Gastrocnemius medialis (tissue), 4 donors: ENCODE data around the gene UAP1L1. TPM values are rescaled to one million over a fixed set of nuclear protein-coding genes. Genes with fewer than 3 reads are reported as not detected.
"Not testable (repeated sequence)": the region's sequence is repeated elsewhere in the genome, so short reads cannot be mapped to it uniquely, and the experiment has no call there.

ENCODE experiments used
- ATAC-seq, 2 donors: fragments of 150-250 bp; one replicate each; pipeline ENCODE4 v1.9.1; 2016
- DNase-seq, 2 donors: peaks; one replicate each; pipeline ENCODE4 v3.0.0-alpha.2; 2019
- H3K27ac ChIP-seq, 4 donors: fragments of 200-600 bp; sonication (generic); 1 replicate in 1 of 4; 2 replicates in 3 of 4; pipeline ENCODE4 v1.5.1; 2016 to 2018; ENCODE audit warnings: mild to moderate bottlenecking in 2 of 4, moderate library complexity in 1 of 4
- H3K27me3 ChIP-seq, 3 donors: fragments of 200-600 bp; sonication (generic) in 2 of 3; 1 replicate in 1 of 3; 2 replicates in 2 of 3; pipeline versions ENCODE4 v1.5.1 to v1.6.0; 2016 to 2019; ENCODE audit warnings: mild to moderate bottlenecking in 1 of 3, moderate library complexity in 1 of 3
- H3K36me3 ChIP-seq, 2 donors: fragments of 200-600 bp; sonication (generic) in 1 of 2; one replicate each; pipeline ENCODE4 v1.5.1; 2017 to 2018
- H3K4me1 ChIP-seq, 2 donors: fragments of 200-600 bp; sonication (generic) in 1 of 2; one replicate each; pipeline ENCODE4 v1.5.1; 2016 to 2017; ENCODE audit warnings: mild to moderate bottlenecking in 2 of 2
- H3K4me3 ChIP-seq, 4 donors: fragments of 200-600 bp; sonication (generic) in 3 of 4; 1 replicate in 1 of 4; 2 replicates in 3 of 4; pipeline ENCODE4 v1.5.1; 2016 to 2019; ENCODE audit warnings: mild to moderate bottlenecking in 2 of 4
- H3K9me3 ChIP-seq, 3 donors: fragments of 200-600 bp; sonication (generic) in 2 of 3; 1 replicate in 1 of 3; 2 replicates in 2 of 3; pipeline ENCODE4 v1.5.1; 2016 to 2019
- POLR2A ChIP-seq, 2 donors: fragments of 450-650 bp; IDR thresholded peaks; one replicate each; pipeline ENCODE4 v1.6.1; 2017; ENCODE audit warnings: antibody characterized with exemption in 2 of 2, mild to moderate bottlenecking in 2 of 2, moderate library complexity in 2 of 2
- in situ Hi-C, 4 donors: fragments of 200-750 bp; cut with MboI; loops; one replicate each; pipeline versions ENCODE4 v1.15.0 to v1.8.0; 2017; ENCODE audit warnings: low sequenced_read_pairs in 4 of 4
- intact Hi-C: fragments of 100-400 bp; cut with DNase I; formaldehyde crosslinking; loops from one replicate; pipeline ENCODE4 v1.15.1; 2023; ENCODE audit warnings: low total_unique reads
- total RNA-seq, 4 donors: library from RNA; depleted of rRNA; stranded (reverse); fragments of >200 nt; gene quantifications; one replicate each; pipeline versions ENCODE4 v1.1.0 to v1.2.3, GENCODE V29; 2016
- TF ChIP-seq, protein P1 (sequence below), 5 experiments: fragments of 450-650 bp in 3 of 5; fragments of 200-600 bp in 2 of 5; sonication (generic) in 2 of 5; IDR thresholded peaks in 4 of 5; conservative IDR thresholded peaks in 1 of 5; 1 replicate in 4 of 5; 2 replicates in 1 of 5; pipeline ENCODE4 v1.5.1; 2016 to 2019; ENCODE audit warnings: antibody characterized with exemption in 5 of 5, mild to moderate bottlenecking in 3 of 5, moderate library complexity in 3 of 5

Gene UAP1L1
- total RNA-seq, 4 donors from 2014 or later, result 0.49 to 2.5 (median 1.5) TPM

GRCh38 chr9:137115394-137116026 lies 38.2 kb downstream of the UAP1L1 start:
- in situ Hi-C loops, result loop anchor here in 2 of 4 donors (10.0 kb wide), 1 partner anchor 119 kb away; the partner anchor contains the start of gene SLC34A3 (in 2 of the 2)
- no peak for DNase-seq

DNA sequence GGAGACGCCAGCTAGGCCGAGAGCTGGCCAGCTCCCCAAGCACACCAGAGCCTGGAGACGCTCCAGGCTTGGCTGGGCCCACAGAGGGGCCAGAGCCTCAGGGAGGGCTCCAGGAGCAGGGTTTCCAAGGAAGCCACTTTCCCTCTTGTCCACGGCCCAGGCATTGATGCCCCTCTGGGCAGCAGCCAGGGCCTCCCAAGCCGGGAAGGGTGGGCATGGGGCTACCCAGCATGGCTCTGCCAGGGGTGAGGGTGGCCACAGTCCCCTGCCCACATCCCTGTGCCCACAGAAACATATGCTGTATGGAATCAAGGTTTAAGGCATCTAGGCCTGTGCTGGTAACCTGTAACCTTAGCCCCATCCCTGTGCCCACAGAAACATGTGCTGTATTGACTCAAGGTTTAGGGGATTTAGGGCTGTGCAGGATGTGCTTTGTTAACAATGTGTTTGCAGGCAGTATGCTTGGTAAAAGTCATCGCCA lies 38.8 kb downstream of the UAP1L1 start:
- ATAC-seq, result no peak
- no peak for DNase-seq
- TF ChIP-seq, protein P1, sequence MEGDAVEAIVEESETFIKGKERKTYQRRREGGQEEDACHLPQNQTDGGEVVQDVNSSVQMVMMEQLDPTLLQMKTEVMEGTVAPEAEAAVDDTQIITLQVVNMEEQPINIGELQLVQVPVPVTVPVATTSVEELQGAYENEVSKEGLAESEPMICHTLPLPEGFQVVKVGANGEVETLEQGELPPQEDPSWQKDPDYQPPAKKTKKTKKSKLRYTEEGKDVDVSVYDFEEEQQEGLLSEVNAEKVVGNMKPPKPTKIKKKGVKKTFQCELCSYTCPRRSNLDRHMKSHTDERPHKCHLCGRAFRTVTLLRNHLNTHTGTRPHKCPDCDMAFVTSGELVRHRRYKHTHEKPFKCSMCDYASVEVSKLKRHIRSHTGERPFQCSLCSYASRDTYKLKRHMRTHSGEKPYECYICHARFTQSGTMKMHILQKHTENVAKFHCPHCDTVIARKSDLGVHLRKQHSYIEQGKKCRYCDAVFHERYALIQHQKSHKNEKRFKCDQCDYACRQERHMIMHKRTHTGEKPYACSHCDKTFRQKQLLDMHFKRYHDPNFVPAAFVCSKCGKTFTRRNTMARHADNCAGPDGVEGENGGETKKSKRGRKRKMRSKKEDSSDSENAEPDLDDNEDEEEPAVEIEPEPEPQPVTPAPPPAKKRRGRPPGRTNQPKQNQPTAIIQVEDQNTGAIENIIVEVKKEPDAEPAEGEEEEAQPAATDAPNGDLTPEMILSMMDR (IDR thresholded peaks at IDR 0.05 in 4 of 5, conservative IDR thresholded peaks at IDR 0.05 in 1 of 5), result no peak
- TF ChIP-seq POLR2A (IDR thresholded peaks at IDR 0.05), result no peak
- Histone ChIP-seq H3K27ac (no peak overlapping the region), H3K36me3 (peaks cover 0 to 16% of the 10 kb centered on the region in 2 donors), H3K4me1 (peaks cover 6 to 9% of the 10 kb centered on the region in 2 donors), H3K4me3 (no peak overlapping the region), H3K9me3 (no peaks in the 10 kb centered on the region), H3K27me3 (no peaks in the 10 kb centered on the region)
- in situ Hi-C loops (loop anchor here in 2 of 4 donors (10.0 kb wide), 1 partner anchor 119 kb away; the partner anchor contains the start of gene SLC34A3 (in 2 of the 2)), intact Hi-C loops (no loop called here)

More at GRCh38 chr9:137115394-137116026, 38.2 kb downstream of the UAP1L1 start:
- H3K4me1 ChIP-seq, result peaks cover 6 to 9% of the 10 kb centered on the region in 2 donors
- TF ChIP-seq, protein P1 (IDR thresholded peaks at IDR 0.05 in 4 of 5, conservative IDR thresholded peaks at IDR 0.05 in 1 of 5), result no peak
- no peak for TF ChIP-seq POLR2A (IDR thresholded peaks at IDR 0.05)
- ATAC-seq, result no peak
- H3K27ac ChIP-seq, result no peak overlapping the region
- H3K27me3 ChIP-seq, result no peaks in the 10 kb centered on the region
- H3K4me3 ChIP-seq, result peak overlapping the region in 3 of 4 donors; percentile 76 to 97 (median 87)
- no peaks in the 10 kb centered on the region for H3K9me3 ChIP-seq
- H3K36me3 ChIP-seq, result peaks cover 0 to 20% of the 10 kb centered on the region in 2 donors
- intact Hi-C loops, result loop anchor here (1.0 to 2.0 kb wide), 2 partner anchors 29 to 73 kb away; partner anchors contain the start of genes ANAPC2, MAN1B1 and SSNA1

DNA sequence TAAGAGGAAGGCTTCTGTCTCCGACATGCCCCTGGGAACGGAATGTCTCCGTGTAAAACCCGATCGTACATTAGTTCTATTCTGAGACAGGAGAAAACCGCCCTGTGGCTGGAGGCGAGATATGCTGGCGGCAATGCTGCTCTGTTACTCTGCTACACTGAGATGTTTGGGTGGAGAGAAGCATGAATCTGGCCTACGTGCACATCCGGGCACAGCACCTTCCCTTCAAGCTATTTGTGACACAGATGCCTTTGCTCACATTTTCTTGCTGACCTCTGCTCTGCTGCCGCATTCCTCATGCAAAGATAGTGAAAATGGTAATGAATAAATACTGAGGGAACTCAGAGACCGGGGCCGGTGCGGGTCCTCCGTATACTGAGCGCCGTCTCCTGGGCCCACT lies 39.4 kb downstream of the UAP1L1 start:
- H3K4me3 ChIP-seq, result no peak overlapping the region
- peaks cover 0 to 15% of the 10 kb centered on the region in 2 donors for H3K36me3 ChIP-seq
- no peak for ATAC-seq
- no peak overlapping the region for H3K27ac ChIP-seq
- no peak for DNase-seq
- TF ChIP-seq POLR2A (IDR thresholded peaks at IDR 0.05), result no peak
- TF ChIP-seq, protein P1 (IDR thresholded peaks at IDR 0.05 in 4 of 5, conservative IDR thresholded peaks at IDR 0.05 in 1 of 5), result no peak
- intact Hi-C loops, result no loop called here
- H3K4me1 ChIP-seq, result peaks cover 6 to 9% of the 10 kb centered on the region in 2 donors
- H3K9me3 ChIP-seq, result no peaks in the 10 kb centered on the region
- H3K27me3 ChIP-seq, result no peaks in the 10 kb centered on the region
- in situ Hi-C loops, result loop anchor here in 2 of 4 donors (10.0 kb wide), 1 partner anchor 118 kb away; the partner anchor contains the start of gene SLC34A3 (in 2 of the 2)

DNA sequence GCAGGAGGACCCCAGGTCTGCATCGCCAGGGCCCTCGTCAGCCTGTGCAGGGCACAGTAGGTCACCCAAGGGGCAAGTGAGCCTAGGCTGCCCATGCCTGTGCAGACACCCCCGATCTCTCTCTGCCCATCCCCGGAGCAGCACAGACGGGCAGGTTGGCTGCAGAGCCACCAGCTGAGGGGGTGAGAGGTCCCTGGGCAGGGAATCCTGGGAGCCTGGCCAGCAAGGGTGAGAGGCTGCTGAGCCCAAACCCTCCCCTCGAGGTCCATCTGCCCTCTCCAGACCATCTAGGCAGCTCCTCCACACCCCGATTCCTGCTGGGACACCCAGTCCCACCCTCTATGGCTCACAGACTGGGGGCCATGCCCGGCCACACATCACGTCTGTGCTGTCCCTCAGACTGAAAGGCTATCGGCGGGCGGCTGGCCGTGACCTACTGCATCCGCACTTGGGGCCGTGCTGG lies 40.0 kb downstream of the UAP1L1 start:
- no peak overlapping the region for H3K4me3 ChIP-seq
- intact Hi-C loops, result no loop called here
- in situ Hi-C loops, result loop anchor here in 2 of 4 donors (10.0 kb wide), 1 partner anchor 118 kb away; the partner anchor contains the start of gene SLC34A3 (in 2 of the 2)
- H3K4me1 ChIP-seq, result peaks cover 6 to 9% of the 10 kb centered on the region in 2 donors
- TF ChIP-seq, protein P1 (IDR thresholded peaks at IDR 0.05 in 4 of 5, conservative IDR thresholded peaks at IDR 0.05 in 1 of 5), result no peak
- TF ChIP-seq POLR2A (IDR thresholded peaks at IDR 0.05), result no peak
- H3K9me3 ChIP-seq, result no peaks in the 10 kb centered on the region
- ATAC-seq (no peak), DNase-seq (no peak)
- peaks cover 0 to 10% of the 10 kb centered on the region in 2 donors for H3K36me3 ChIP-seq
- H3K27ac ChIP-seq, result no peak overlapping the region
- H3K27me3 ChIP-seq, result no peaks in the 10 kb centered on the region

- intact Hi-C loops, result loop anchor here (2.0 kb wide), 1 partner anchor 109 kb away; the partner anchor contains the start of gene RNF224
- not testable (repeated sequence) for H3K36me3 ChIP-seq
Measured at GRCh38 chr9:137118092-137118603, 40.8 kb downstream of the UAP1L1 start.

DNA sequence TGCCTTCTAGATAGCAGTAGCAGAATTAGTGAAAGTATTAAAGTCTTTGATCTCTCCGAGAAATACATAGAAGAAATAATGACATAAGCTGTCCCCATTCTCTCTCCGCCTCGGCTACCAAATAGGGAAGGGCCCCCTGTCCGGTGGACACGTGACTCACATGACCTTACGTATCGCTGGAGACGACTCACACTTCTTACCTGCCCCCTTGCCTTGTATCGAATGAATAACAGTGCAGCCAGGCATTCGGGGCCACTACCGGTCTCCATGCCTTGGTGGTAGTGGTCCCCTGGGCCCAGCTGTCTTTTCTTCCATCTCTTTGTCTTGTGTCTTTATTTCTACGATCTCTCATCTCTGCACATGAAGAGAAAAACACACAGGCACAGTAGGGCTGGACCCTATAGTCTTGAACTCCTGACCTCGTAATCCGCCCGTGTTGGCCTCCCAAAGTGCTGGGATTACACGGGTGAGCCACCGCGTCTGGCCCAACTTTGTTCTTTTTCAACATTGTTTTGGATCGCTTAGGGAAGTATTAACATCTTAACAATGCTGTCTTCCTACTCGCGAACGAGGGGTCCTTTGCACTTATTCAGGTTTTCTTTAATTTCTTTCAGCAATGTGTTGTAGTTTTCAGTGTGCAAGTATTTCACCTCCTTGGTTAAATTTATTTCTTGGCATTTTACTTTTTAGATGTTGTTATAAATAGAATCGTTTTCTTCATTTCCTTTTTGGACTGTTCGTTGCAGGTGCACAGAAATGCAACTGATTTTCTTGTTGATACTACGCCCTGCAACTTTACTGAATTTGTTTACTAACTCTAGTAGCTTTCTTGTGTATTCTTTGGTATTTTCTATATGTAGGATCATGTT lies 44.8 kb downstream of the UAP1L1 start:
- H3K9me3 ChIP-seq, DNase-seq, H3K36me3 ChIP-seq, H3K27ac ChIP-seq, intact Hi-C loops, H3K4me1 ChIP-seq, H3K27me3 ChIP-seq, H3K4me3 ChIP-seq, ATAC-seq: not testable (repeated sequence)
- in situ Hi-C loops, result loop anchor here in 2 of 4 donors (10.0 kb wide), 2 partner anchors 93 to 103 kb away; partner anchors contain the start of genes CYSRT1 (in 1 of the 2), RNF208 (in 1 of the 2) and RNF224 (in 1 of the 2)

More at GRCh38 chr9:137118092-137118603, 40.8 kb downstream of the UAP1L1 start:
- H3K4me1 ChIP-seq, H3K27ac ChIP-seq, H3K9me3 ChIP-seq, ATAC-seq, H3K27me3 ChIP-seq, DNase-seq, H3K4me3 ChIP-seq: not testable (repeated sequence)
- in situ Hi-C loops, result loop anchor here in 2 of 4 donors (10.0 kb wide), 1 partner anchor 117 kb away; the partner anchor contains the start of gene SLC34A3 (in 2 of the 2)
